ENCODE measurements around the gene KRT3.
"Not testable (repeated sequence)": the region's sequence is repeated elsewhere in the genome, so short reads cannot be mapped to it uniquely, and the experiment has no call there.

The KRT3 gene

DNA sequence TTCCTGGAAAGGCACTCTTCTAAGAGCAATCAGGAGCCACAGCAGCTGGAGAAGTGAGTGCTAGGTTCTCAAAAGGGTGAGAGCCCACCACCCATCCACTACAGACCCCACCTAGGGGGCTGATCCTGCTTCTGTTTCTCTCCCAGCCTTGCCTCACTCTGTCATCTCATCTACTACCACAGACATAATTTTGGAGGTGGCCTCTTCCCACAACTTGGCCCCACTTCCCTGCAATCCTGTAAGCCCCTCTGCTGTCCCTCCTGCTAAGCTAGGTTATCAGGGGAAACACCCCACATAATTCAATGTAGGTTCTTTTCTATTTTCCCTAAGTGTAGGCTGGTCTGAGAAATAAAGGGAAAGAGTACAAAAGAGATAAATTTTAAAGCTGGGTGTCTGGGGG lies 35.3 kb downstream of the KRT3 start:
- DNase-seq (ENCODE audit: low read depth) = no peak

DNA sequence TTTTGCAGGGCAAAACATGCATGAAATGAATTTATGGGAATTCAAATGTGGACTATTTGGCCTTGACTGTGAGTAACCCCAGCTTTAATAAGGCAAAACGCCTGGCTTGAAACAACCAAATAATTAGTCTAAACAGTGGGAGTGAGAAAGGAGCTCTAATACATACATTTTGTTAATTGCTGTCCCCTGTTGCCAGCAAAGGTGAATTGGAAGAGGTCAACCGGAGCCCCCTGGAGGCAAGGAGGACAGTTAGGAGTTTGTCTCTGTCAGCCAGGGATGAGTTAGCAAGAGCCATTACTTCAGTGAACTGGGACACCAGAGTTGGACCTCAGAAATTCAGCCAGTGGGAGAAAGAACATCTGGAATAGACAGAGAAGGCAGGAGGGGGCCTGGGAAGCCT lies 36.2 kb downstream of the KRT3 start:
- no peak for DNase-seq (ENCODE audit: low read depth)

DNA sequence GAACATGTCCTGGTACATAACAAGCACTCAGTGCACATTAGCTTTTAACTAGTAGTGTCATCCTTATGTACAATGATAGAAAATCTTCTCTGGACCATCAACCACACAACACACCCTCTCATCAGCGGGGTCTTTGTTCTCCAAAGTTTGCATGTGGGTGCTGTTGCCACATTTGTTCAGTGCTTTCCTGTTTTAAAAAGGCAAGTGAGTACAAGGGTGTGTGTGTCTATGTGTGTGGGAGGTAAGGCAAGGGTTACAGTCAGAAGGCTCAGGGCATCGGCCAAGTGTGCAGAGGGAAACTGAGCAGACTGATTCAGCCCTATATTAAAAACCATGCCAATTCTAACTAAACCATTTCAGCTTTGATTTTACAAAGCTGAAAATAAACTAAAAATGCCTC lies 36.7 kb downstream of the KRT3 start:
- DNase-seq (ENCODE audit: low read depth) = no peak

DNA sequence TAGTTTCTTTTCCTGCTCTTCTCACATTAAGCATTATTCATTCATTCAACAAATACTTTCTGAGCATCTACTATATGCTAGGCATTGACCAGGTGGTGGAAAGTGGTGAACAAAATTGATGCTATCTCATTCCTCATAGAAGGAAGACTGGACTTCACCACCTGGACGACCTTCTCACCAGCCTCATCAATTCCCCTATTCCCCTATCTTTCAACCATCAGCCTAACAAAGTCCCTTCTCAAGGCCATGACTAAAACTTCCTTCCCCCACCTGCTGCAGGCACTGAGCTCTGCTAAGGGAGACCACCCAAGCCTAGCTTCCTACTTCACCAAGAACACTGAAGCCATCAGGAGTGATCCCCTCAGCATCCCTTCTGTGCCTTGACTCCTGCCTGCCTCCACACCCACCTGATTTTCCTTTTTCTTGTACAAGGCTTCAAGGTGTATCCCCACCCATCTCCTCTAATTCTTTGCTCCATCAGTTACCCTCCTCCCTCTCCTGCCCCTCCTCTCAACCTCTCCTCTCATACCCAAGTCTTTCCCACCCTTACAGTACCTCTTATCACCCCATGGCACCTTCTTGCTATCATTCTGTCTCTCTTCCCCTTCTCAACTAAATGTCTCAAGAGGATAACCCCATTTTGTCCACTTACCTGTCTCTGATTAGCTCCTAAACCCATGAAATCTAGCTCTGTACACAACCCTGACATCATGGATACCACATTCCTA lies 38.3 kb downstream of the KRT3 start:
- DNase-seq (ENCODE audit: low read depth) = no peak

DNA sequence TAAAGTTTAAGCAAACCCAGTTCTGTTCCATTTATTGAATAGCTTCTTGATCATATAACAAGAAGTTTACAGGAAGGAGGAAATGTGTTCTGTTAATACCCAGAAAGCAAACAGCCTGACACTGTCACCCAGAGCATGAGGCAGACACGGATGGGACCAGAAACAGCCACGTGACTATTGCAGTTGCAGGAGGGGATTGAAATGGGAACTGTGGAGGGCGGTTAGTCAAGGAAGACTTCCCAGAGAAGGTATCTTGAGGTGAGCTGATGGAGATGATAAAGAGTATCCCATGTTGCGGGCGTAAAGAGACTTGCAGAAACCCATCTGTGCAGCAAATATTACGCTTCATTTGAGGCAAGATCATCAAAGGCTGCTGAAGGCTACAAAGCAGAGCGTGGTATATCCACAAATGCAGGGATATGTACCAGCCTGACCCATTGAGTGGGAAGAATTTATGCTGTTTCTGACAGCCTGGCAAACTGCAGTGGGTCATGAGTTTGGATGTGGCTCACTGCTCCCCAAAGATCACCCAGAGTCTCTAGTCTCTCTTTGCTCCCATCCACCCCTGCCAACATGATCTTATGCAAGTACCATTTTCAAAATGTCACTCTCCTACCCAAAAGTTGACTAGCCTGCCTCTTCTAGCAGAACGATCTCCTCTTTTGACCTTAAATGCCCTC lies 39.5 kb downstream of the KRT3 start:
- DNase-seq (ENCODE audit: low read depth) = no peak

DNA sequence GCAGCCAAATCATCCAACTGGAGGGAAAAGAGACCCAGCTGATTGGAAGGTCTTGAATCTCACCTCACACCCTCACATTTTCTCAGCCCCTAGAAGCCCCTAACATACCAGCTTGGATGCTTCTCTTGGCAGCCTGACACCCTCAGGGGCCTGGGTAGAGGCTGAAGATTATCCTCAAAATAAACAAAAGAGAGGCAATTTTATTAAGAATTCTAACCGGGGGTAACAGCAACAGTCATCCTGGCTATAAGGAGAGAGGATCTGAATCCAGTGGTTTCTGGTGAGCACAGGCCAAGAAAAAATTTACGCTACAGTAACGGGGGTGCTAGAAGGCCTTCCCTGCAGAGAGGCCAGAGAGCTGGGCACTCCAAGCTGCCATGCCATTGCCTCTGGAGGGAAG lies 40.4 kb downstream of the KRT3 start:
- no peak for DNase-seq (ENCODE audit: low read depth)

DNA sequence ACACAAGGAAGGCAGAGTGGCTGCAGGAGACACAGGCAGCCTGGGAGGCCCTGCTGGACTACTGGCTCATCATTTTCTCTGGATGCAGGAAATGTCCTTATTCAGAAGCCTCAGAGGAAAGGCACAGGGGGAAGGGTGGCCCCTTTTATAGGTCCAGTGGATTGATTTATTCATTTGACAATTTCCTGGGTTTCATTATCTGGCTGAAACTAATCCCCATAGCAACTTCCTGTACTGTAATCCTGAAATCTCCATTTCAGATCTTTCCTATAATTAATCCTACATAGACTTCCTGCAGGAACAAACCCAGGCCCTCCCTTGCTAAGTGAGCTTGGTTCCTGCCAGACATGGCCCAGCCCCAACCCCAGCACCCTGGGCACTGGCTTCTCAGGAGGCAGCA lies 41.8 kb downstream of the KRT3 start:
- no peak for DNase-seq (ENCODE audit: low read depth)

DNA sequence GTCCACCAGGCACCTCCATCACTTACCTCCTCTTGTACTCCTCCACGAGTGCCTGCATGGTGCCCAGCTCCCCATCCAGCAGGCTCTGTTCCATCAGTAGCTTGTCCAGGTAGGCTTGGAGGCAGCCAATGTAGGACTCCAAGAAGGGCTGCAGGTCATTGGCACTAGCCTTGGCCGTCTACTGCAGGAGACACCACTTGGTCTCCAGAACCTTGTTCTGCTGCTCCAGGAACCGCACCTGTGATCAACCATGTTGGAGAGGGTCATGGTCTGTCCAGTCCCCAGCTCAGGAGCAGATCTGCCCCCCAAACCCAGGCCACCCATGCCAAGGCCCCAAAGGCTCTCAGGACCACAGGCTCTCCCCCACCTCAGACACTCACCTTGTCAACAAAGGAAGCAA lies 42.6 kb downstream of the KRT3 start:
- DNase-seq (ENCODE audit: low read depth) = no peak

DNA sequence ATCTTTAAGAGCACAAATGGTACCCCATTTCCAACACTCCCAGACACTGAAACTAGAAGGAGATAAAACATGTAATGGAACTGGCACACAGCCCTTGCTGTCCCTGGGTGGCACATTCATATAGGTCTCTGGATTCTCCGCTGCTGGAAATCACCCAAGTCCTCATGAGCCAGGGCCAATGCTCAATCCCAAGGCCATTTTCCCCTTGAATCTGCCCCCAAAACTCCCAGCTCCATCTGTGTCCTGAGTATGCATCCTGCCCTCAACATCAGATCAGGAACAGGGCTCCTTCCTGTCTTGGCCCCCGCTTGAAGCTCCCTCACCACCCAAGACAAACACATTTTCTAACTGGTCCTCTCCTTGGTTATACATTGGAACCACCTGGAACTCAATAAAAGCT lies 43.4 kb downstream of the KRT3 start:
- DNase-seq (ENCODE audit: low read depth) = no peak

DNA sequence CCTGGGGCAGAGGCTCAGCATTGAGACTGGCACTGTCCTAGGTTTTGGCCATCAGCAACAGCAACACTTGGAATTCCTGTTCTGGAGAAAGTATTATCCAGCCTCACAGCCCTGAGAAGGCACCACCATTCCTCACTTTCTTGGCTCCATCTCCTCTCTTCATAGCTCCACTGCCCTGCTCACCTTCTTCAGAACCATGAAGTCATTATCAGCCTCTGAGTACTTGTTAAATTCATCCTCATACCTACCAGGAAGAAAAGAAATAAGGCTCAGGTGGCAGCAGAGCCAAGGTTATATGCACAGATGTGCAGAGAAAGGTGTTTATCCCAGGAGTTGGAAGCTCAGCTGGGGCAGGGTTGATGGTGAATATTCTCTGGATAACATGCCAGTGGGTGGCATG lies 44.1 kb downstream of the KRT3 start:
- DNase-seq (ENCODE audit: low read depth) = no peak

DNA sequence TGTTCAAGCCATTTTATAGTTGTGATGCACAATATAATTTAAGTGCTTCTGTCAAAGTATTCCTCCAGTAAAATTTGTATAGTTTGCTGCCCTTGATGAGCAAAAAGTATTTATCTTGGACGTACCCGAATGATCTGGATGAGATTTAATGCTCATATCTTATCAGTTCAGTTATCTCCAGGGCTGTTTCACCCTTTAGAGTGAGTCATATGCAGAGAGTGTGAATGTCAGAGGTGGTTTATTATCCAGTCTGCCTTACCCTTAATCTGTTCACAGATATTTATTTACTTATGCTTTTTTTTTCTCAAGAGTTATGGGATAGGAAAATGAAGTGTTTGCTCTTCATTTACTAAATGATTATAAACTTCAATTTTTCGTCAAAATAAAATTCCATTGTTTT lies 45.4 kb downstream of the KRT3 start:
- DNase-seq (ENCODE audit: low read depth) = not testable (repeated sequence)

DNA sequence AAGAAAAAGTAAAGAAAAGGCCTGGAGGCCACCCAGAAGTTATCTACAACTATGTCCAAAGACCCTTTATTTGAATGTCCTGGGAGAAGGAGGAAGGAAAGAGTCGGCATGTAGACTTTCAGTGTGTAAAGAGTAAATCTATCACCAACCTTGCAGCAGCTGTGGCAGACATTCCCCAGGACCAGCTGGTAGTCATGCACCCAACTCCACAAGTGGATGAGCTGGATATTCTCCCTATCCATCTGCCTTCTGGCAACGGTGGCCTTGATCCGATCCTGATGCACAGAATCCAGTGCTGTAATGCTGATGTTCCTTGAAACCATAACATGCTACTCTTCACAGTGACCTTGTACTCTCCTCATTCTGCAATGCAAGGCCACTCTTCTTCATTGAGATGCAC lies 46.1 kb downstream of the KRT3 start:
- DNase-seq (ENCODE audit: low read depth) = no peak

DNA sequence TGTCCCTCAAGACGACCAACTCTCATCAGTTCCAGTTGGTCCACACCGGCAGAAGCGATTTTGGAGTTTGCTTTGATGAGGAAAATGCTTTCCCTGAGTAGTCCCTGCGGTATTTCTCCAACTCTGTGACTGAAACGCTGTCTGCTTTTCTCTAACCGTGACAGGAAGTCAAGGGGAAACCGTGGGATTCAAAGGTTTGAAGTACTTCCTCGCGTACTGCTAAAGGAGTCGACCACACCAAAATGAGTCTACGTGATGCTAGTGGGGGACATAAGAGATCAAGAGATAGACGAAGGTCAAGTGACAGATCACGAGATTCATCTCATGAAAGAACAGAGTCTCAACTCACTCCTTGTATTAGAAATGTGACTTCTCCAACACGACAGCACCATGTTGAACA lies 47.3 kb downstream of the KRT3 start:
- no peak for DNase-seq (ENCODE audit: low read depth)

DNA sequence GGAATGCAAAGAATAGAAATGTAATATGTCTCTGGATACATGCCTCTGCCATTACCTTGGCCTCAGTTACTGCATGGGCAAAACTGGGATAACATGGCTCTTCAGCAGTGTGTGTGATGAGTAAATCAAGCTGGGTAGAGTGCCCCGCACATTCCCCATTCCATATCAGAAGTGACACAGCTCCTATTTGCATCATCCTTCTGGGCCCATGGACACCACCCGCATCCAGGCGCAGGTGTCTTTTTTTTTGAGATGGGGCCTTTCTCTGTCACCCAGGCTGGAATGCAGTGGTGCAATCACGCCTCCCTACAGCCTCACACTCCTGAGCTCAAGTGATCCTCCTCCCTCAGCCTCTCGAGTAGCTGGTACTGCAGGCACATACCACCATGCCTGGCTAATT lies 50.4 kb downstream of the KRT3 start:
- no peak for DNase-seq (ENCODE audit: low read depth)

DNA sequence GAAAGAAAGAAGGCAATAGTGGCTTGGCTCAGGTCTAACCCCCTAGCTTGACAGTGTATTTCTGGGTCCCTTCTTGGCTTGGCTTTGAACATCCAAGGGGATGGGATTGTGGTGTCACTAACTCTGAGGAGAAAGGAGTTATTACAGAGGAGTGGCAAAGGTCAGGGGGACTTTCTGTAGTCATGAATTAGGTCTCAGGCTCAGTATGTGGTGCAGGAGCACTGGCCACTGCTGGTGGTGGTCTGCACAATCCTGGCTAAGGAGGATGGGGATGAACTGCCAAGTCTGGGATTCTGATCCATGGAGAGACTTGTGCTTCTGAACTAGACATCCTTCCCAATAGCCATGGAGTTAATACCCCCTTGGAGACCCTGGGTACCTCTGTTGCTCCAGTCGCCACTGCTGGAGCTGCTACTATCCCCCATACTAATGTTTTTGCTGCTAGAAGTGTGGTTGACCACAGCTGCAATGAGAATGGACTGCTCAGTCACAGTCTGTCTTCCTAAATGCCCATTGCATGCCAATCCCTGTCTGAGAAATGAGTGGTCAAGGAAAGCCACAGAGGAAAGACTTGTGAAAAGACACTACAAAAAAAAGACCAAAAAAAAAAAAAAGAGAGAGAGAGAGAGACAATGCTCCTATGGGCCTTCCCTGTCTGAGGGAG lies 51.3 kb downstream of the KRT3 start:
- no peak for DNase-seq (ENCODE audit: low read depth)

DNA sequence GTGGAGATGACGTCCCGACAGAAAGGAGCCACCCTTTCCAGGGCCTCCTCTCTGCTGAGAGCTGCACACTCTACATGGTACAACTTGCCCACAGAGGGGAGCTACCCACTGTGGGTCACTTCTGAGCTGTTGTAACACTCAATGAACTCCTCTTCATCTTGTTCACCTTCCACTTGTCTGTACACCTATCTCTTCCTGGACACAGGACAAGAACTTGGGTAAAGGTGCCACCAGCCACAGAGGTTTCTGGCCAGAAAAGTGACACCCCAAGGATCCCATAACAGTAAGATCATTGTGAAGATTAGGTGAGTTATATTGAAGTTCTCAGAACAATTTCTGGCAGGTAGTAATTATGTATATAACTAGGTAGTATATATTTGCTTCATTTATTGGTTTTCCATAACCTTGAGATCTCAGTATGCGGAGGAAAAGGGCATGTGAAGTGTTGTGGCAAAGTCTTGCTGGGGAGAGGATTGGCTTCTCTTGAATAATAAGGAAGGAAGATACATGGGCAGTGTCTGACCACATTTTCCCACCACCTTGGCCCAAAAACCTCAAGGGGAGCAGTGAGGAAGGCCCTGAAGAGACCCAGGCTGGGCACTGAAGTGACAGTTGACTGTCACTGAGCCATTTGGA lies 53.0 kb downstream of the KRT3 start:
- DNase-seq (ENCODE audit: low read depth) = no peak

DNA sequence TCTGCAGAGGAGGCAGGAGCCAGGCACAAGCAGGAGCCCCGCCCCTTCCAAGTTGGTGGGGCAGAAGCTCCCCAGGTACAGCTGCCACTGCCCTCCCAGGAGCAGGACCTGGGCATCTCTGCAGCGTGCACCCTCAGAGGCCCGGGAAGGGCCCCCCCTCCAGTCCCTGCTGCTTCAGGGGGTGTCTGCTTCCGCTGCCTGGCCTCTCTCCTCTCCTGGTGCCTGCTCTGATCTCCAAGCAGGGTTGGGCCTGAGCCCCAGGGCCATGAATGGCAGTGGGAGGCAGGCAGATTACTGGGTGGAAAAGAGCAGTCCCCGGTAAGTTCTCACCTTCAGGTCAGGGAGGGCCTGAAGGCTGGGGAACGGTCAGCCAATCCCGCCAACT lies 53.7 kb downstream of the KRT3 start:
- no peak for DNase-seq (ENCODE audit: low read depth)

DNA sequence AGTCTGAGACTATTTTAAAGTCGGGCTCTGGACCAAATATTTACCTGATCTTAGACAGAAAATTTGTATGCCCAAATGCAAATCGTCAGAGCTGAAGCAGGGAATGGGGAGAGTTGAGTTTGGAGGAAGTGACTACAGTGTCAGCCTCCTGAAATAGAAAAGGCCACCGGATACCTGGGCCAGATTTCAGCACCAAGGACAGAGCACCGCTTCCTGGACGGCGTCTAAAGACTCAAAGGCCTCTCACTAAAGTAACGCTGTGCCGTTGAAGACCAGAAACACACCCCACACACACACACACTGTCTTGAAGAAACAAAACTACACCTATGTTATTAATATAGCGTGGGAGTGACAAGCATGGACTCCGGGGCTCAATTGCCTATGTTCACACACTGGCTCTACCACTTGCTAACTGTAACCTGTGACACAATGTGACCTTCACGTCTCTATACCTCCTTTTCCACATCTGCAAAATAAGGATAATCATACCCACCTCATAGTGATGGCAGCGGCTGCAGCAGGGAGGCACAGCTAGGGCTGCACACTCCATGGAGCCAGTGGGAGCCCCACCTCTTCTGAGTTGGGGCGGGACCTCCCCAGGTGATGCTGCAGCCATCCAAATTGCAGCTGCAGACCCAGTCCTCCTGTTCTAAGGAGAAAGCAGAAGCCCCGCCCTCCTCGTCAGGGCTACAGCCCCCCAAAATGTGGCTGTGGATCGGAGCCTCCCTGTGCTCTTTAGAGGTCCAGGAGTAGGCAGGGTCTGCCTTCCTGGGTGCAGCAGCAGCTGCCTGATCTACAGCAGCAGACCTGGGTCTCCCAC lies 54.3 kb downstream of the KRT3 start:
- no peak for DNase-seq (ENCODE audit: low read depth)

DNA sequence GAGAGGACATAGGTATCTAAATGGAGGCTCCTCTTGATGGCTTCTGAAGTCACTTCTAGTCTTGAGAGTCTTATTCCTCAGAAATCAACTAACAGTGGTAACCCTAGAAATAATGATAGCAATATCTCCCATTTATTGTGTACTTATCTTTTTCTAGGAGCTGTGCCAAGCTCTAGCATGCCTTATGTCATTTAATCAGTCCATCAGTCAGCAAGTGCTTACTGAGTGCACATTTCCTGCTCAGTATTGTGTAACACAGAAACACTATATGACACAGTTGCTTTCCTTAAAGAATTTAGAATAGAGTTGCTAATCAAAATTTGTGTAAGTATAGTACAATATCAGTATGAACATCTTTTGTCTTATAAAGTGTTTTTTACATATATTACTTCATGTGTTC lies 55.3 kb downstream of the KRT3 start:
- no peak for DNase-seq (ENCODE audit: low read depth)

DNA sequence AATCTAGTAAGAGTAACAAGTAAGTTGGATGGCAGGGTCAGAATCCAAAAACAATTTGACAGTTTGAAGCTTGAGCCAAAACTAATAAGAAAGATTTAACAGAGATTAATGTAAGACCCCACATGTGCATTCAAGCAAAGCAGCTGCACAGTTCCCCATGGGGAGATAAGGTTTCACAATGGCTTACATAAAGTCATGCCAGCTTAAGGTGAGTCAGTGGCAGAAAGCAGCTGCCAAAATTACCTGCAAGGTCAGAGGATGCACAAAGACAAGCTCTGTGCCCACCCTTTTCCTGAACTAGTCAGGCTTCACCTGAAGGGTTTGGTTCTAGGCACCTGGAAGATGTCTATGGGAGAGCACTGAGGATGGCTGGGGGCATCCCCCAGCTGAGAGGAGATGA lies 56.0 kb downstream of the KRT3 start:
- no peak for DNase-seq (ENCODE audit: low read depth)

Data from CMK (cell line).